PC-3 (cell line): ENCODE data around the gene UBE2E3.

ENCODE experiments used
- CTCF ChIP-seq: fragments of 300-600 bp; sonication (generic); conservative IDR thresholded peaks from 2 replicates; pipeline ENCODE4 v1.5.1; 2017; ENCODE audit warnings: antibody characterized with exemption, low read depth, mild to moderate bottlenecking, low read length
- EZH2phosphoT487 ChIP-seq: fragments of 300-600 bp; sonication (generic); IDR thresholded peaks from 2 replicates; pipeline ENCODE4 v1.6.1; 2018; ENCODE audit warnings: mild to moderate bottlenecking, antibody characterized with exemption, low read length, borderline replicate concordance

- no peak for TF ChIP-seq CTCF
- no peak for TF ChIP-seq EZH2phosphoT487
These were observed 37.1 kb upstream of the UBE2E3 start for GRCh38 chr2:180943275-180943674.
